Erythroblast (primary cell): ENCODE results near the gene SLC5A11.

Source experiments
- GATA1 ChIP-seq: IDR thresholded peaks from 2 replicates; pipeline ENCODE4 v1.6.1; 2011; ENCODE audit warnings: low read depth, mild to moderate bottlenecking, control low read depth, low read length, moderate library complexity
- POLR2A ChIP-seq: IDR thresholded peaks from 2 replicates; pipeline ENCODE4 v1.6.1; 2011; ENCODE audit warnings: mild to moderate bottlenecking, low read length

- TF ChIP-seq POLR2A (no peak), GATA1 (no peak)
Observed at GRCh38 chr16:24943471-24943870, 97.7 kb downstream of the SLC5A11 start.
